Stimulated activated naive CD8-positive, alpha-beta T cell treated with anti-CD3 and anti-CD28 coated beads, Interleukin-15, amount 100 ng/mL, for 72 hours (primary cell): Measurements from ENCODE around the gene PRSS16.
A peak's percentile ranks its signal among the peaks of the same experiment; 100 is the strongest.

Experiments used
- ATAC-seq: fragments of 150-1000 bp; cut with Tn5 transposase; 2 replicates; pipeline ENCODE4 v1.10.0; 2021; ENCODE audit warnings: mild to moderate bottlenecking, moderate library complexity
- DNase-seq, 2 donors: peaks; one replicate each; pipeline ENCODE4 v3.0.0; 2021 to 2022
- H3K27ac Mint-ChIP-seq, 2 donors: one replicate each; pipeline ENCODE4 v1.8.0; 2022; ENCODE audit warnings: mild to moderate bottlenecking in 2 of 2, mixed read lengths in 2 of 2, moderate library complexity in 2 of 2
- H3K27me3 Mint-ChIP-seq: one replicate; pipeline ENCODE4 v1.8.0; 2022; ENCODE audit warnings: mixed read lengths
- H3K4me1 Mint-ChIP-seq: one replicate; pipeline ENCODE4 v1.8.0; 2022; ENCODE audit warnings: mild to moderate bottlenecking, mixed read lengths
- H3K4me3 Mint-ChIP-seq, 2 donors: one replicate each; pipeline ENCODE4 v1.8.0; 2022; ENCODE audit warnings: mild to moderate bottlenecking in 2 of 2, mixed read lengths in 2 of 2, moderate library complexity in 1 of 2
- H3K9me3 Mint-ChIP-seq, 2 donors: one replicate each; pipeline ENCODE4 v1.8.0; 2022; ENCODE audit warnings: mixed read lengths in 2 of 2

PRSS16 gene

DNA sequence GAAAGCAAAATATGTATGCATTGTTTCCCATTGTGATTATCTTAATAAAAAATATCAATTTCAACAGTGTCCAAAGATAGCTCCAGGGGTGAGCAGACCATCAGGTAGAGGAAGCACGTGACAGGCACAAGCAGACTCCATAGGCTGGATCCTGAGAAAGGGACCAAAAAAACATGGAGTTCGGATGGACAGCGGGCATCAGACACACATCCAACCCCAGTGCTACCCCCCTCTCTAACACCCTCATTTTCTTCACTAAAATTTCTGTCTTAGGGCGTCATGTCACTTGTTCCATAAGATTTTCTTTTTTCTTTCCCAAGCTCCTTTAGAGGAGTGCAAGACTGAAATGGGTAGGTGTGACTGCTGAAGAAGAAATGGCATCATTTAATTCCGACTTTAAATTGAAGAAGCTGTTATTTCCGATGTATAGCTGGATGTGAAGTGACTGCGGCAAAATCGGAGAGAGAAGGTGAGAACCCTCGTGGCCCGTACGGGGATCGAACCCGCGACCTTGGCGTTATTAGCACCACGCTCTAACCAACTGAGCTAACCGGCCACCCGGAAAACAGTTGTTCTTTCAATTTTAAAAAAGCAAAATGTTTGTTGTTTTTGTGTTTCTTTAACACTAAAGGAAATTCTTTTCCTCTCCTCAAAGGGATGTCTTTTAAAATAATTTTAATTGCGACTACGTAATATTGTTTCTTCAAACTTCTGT, 10.3 kb upstream of the PRSS16 start:
- Mint-ChIP-seq H3K4me3 (peak overlapping the region; percentile 80 to 83), H3K27me3 (peaks cover 75% of the 10 kb centered on the region), H3K27ac (peak overlapping the region in 1 of 2 donors; percentile 85), H3K4me1 (peaks cover 36% of the 10 kb centered on the region), H3K9me3 (peaks cover 4 to 5% of the 10 kb centered on the region in 2 donors)
- ATAC-seq = peak; percentile 89
- peak; percentile 46 to 67 for DNase-seq

GRCh38 chr6:27238010-27238983, 9.2 kb upstream of the PRSS16 start:
- ATAC-seq (peak; percentile 45), DNase-seq (no peak)
- H3K4me3 Mint-ChIP-seq = peak overlapping the region; percentile 80 to 83
- peaks cover 1 to 5% of the 10 kb centered on the region in 2 donors for H3K9me3 Mint-ChIP-seq
- peak overlapping the region in 1 of 2 donors; percentile 85 for H3K27ac Mint-ChIP-seq
- peaks cover 79% of the 10 kb centered on the region for H3K27me3 Mint-ChIP-seq
- peaks cover 36% of the 10 kb centered on the region for H3K4me1 Mint-ChIP-seq

GRCh38 chr6:27239258-27239657, 8.2 kb upstream of the PRSS16 start:
- peaks cover 75% of the 10 kb centered on the region for H3K27me3 Mint-ChIP-seq

GRCh38 chr6:27241443-27241842, 6.1 kb upstream of the PRSS16 start:
- Mint-ChIP-seq H3K4me1 (peaks cover 25% of the 10 kb centered on the region), H3K27me3 (peaks cover 63% of the 10 kb centered on the region), H3K27ac (no peak overlapping the region), H3K4me3 (no peak overlapping the region), H3K9me3 (peaks cover 0 to 5% of the 10 kb centered on the region in 2 donors)
- DNase-seq (no peak), ATAC-seq (no peak)

More at GRCh38 chr6:27239258-27239657, 8.2 kb upstream of the PRSS16 start:
- Mint-ChIP-seq H3K4me1 (peaks cover 36% of the 10 kb centered on the region), H3K9me3 (peaks cover 0 to 5% of the 10 kb centered on the region in 2 donors), H3K27ac (no peak overlapping the region), H3K4me3 (peak overlapping the region in 1 of 2 donors; percentile 80)
- no peak for ATAC-seq
- no peak for DNase-seq

GRCh38 chr6:27242589-27243265, 4.8 kb upstream of the PRSS16 start:
- ATAC-seq = no peak
- Mint-ChIP-seq H3K4me3 (no peak overlapping the region), H3K4me1 (peaks cover 12% of the 10 kb centered on the region), H3K9me3 (peaks cover 0 to 5% of the 10 kb centered on the region in 2 donors), H3K27ac (no peak overlapping the region), H3K27me3 (peaks cover 50% of the 10 kb centered on the region)
- DNase-seq = no peak

DNA sequence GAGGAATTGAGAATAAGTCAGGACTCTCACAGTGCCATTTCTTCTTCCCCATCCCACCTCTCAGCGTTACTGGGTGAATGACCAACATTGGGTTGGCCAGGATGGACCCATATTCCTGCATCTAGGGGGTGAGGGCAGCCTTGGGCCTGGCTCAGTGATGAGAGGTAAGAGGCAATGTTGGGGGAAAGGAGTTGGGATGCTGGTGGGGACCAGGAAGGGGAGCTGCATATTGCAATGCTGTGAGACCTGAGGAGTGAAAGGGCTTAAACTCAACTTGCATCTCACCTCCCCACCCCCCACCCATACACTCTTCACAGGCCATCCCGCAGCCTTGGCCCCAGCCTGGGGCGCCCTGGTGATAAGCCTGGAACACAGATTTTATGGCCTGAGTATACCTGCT, 1.3 kb downstream of the PRSS16 start:
- DNase-seq = no peak
- no peak overlapping the region for H3K4me3 Mint-ChIP-seq
- no peaks in the 10 kb centered on the region for H3K9me3 Mint-ChIP-seq
- ATAC-seq = no peak
- peaks cover 15% of the 10 kb centered on the region for H3K27me3 Mint-ChIP-seq
- peaks cover 8% of the 10 kb centered on the region for H3K4me1 Mint-ChIP-seq
- H3K27ac Mint-ChIP-seq = no peak overlapping the region

DNA sequence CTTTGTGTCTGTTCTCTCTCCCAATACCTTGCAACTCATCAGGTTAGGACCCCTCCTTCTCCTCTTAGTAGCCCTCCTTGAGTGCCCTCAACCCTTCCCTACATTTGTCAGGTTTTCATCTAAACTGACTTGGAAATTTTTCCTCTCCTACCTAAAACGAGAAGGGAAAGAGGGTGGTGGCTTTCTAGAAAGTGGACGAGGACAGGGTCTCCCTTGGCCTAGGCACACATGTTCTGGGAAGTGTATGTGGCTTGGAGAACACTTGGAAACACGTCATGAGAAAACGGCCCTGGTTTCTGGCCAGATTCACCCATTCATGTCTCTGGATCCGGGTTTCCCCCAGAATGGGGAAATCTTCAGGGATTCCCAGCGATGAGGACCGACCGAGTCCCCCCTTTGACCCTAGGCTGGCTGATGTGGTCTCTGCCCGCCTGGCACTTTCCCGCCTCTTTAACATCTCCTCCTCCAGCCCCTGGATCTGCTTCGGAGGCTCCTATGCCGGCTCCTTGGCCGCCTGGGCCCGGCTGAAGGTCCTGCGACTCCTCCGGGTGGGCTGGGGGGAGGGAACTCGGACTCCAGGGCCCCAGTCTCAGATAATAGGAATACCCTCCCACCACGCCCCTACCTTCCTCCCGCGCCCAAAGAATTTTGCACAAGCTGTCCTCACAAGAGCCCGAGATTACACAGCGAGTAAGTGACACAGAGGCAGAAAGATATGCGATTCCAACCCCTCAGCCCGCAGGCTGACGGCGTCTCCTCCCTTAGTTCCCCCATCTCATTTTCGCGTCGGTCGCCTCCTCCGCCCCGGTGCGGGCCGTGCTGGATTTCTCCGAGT, 3.0 kb downstream of the PRSS16 start:
- H3K4me3 Mint-ChIP-seq = peak overlapping the region; percentile 93 to 95
- DNase-seq = no peak
- peak overlapping the region; percentile 55 to 83 for H3K27ac Mint-ChIP-seq
- H3K27me3 Mint-ChIP-seq = peaks cover 31% of the 10 kb centered on the region
- H3K4me1 Mint-ChIP-seq = peaks cover 8% of the 10 kb centered on the region
- ATAC-seq = no peak
- H3K9me3 Mint-ChIP-seq = no peaks in the 10 kb centered on the region

- H3K4me1 Mint-ChIP-seq = peaks cover 8% of the 10 kb centered on the region
- peaks cover 38% of the 10 kb centered on the region for H3K27me3 Mint-ChIP-seq
- DNase-seq (peak; percentile 50 to 63), ATAC-seq (peak; percentile 80)
- H3K4me3 Mint-ChIP-seq = peak overlapping the region; percentile 93 to 95
- peak overlapping the region; percentile 55 to 83 for H3K27ac Mint-ChIP-seq
- H3K9me3 Mint-ChIP-seq = no peaks in the 10 kb centered on the region
Measured at GRCh38 chr6:27251112-27251605, 3.7 kb downstream of the PRSS16 start.

DNA sequence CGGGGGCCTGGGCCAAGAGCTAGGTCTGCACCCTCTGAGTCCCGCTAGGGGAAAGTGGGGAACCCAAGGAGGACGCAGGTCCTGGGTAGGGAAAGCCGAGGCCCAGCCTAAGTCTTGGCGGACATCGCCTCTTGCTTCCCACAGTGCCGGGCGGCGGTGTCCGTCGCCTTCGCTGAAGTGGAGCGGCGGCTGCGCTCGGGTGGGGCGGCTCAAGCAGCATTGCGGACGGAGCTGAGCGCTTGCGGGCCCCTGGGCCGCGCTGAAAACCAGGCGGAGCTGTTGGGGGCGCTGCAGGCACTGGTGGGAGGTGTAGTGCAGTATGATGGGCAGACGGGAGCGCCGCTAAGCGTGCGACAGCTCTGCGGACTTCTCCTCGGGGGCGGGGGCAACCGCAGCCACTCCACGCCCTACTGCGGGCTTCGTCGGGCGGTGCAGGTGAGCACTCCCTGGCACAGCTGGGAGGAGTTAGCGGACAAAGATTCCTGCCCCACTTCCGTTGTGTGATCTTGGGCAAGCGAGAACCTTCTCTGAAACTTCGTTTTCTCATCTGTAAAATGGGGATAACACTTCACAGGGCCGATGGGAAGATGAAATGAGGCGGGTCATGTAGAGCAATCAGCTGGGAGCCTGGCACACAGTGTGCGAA, 4.2 kb downstream of the PRSS16 start:
- Mint-ChIP-seq H3K4me3 (peak overlapping the region; percentile 93 to 95), H3K4me1 (peaks cover 8% of the 10 kb centered on the region), H3K27me3 (peaks cover 44% of the 10 kb centered on the region), H3K27ac (peak overlapping the region in 1 of 2 donors; percentile 36), H3K9me3 (no peaks in the 10 kb centered on the region)
- ATAC-seq = peak; percentile 95
- DNase-seq = peak; percentile 73 to 82

GRCh38 chr6:27254566-27254965, 7.1 kb downstream of the PRSS16 start:
- H3K27me3 Mint-ChIP-seq = peaks cover 53% of the 10 kb centered on the region
- DNase-seq = no peak
- ATAC-seq = no peak
- H3K4me3 Mint-ChIP-seq = no peak overlapping the region
- H3K27ac Mint-ChIP-seq = no peak overlapping the region
- H3K9me3 Mint-ChIP-seq = no peaks in the 10 kb centered on the region
- H3K4me1 Mint-ChIP-seq = peaks cover 8% of the 10 kb centered on the region

- Mint-ChIP-seq H3K4me1 (peaks cover 3% of the 10 kb centered on the region), H3K27me3 (peaks cover 66% of the 10 kb centered on the region), H3K27ac (no peak overlapping the region), H3K4me3 (no peak overlapping the region), H3K9me3 (no peaks in the 10 kb centered on the region)
- ATAC-seq (no peak), DNase-seq (no peak)
Measured at GRCh38 chr6:27255866-27256265, 8.4 kb downstream of the PRSS16 start.

- ATAC-seq (no peak), DNase-seq (no peak)
- H3K4me1 Mint-ChIP-seq = no peaks in the 10 kb centered on the region
- H3K4me3 Mint-ChIP-seq = no peak overlapping the region
- no peaks in the 10 kb centered on the region for H3K9me3 Mint-ChIP-seq
- peaks cover 72% of the 10 kb centered on the region for H3K27me3 Mint-ChIP-seq
- H3K27ac Mint-ChIP-seq = no peak overlapping the region
Measured at GRCh38 chr6:27260369-27260768, 12.9 kb downstream of the PRSS16 start.

- ATAC-seq = no peak
- Mint-ChIP-seq H3K4me3 (peak overlapping the region in 1 of 2 donors; percentile 26), H3K4me1 (no peaks in the 10 kb centered on the region), H3K27ac (no peak overlapping the region), H3K9me3 (no peaks in the 10 kb centered on the region), H3K27me3 (peaks cover 67% of the 10 kb centered on the region)
- DNase-seq = no peak
Measured at GRCh38 chr6:27260836-27261375, 13.4 kb downstream of the PRSS16 start.

DNA sequence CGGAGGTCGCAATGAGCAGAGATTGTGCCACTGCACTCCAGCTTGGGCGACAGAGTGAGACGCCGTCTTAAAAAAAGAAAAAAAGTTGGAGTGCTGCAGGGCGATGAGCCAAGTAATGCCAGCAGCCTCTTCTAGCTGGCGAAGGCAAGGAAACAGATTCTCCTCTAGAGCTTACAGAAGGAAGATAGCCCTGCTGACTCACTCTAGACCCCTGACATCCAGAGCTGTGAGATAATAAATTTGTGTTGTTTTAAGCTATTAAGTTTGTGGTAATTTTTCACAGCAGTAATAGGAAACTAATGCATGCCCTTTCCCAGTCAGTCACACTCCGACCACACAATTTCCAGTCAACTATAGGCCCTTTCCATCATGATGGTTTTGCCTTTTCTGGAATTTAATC, 16.4 kb downstream of the PRSS16 start:
- no peaks in the 10 kb centered on the region for H3K9me3 Mint-ChIP-seq
- H3K4me3 Mint-ChIP-seq = no peak overlapping the region
- H3K4me1 Mint-ChIP-seq = peaks cover 4% of the 10 kb centered on the region
- ATAC-seq = no peak
- peaks cover 74% of the 10 kb centered on the region for H3K27me3 Mint-ChIP-seq
- no peak overlapping the region for H3K27ac Mint-ChIP-seq
- no peak for DNase-seq
